WERI-Rb-1 (cell line): Measurements from ENCODE around the gene SLC29A1.
A peak's percentile ranks its signal among the peaks of the same experiment; 100 is the strongest.

Source experiments
- DNase-seq: peaks from one replicate; pipeline ENCODE4 v3.0.0-alpha.2; 2020
- H3K27ac ChIP-seq: fragments of 250-450 bp; sonication (Bioruptor Pico); 2 replicates; pipeline ENCODE4 v1.5.1; 2020; ENCODE audit warnings: mild to moderate bottlenecking, moderate library complexity
- H3K27me3 ChIP-seq: fragments of 250-450 bp; sonication (Bioruptor Pico); 2 replicates; pipeline ENCODE4 v1.5.1; 2021; ENCODE audit warnings: mild to moderate bottlenecking, low read depth, moderate library complexity; ENCODE audit not compliant: insufficient read depth, severe bottlenecking
- H3K36me3 ChIP-seq: fragments of 250-450 bp; sonication (Bioruptor Pico); 2 replicates; pipeline ENCODE4 v1.5.1; 2020; ENCODE audit warnings: mild to moderate bottlenecking, moderate library complexity
- H3K4me3 ChIP-seq: 2 replicates; pipeline ENCODE4 v1.5.1; 2011; ENCODE audit warnings: low read depth, mild to moderate bottlenecking, control low read depth, low read length
- H3K9me3 ChIP-seq: fragments of 250-450 bp; sonication (Bioruptor Pico); 2 replicates; pipeline ENCODE4 v1.5.1; 2021; ENCODE audit warnings: mild to moderate bottlenecking, moderate library complexity; ENCODE audit not compliant: severe bottlenecking
- CTCF ChIP-seq: IDR thresholded peaks from 2 replicates; pipeline ENCODE4 v1.5.1; 2011; ENCODE audit warnings: low read depth, mild to moderate bottlenecking, control low read depth, inconsistent platforms, low read length

The SLC29A1 gene

GRCh38 chr6:44221961-44222335, 1.4 kb upstream of the SLC29A1 start:
- Histone ChIP-seq H3K36me3 (peaks cover 9% of the 10 kb centered on the region), H3K27me3 (no peaks in the 10 kb centered on the region), H3K27ac (no peak overlapping the region), H3K9me3 (no peaks in the 10 kb centered on the region), H3K4me3 (no peak overlapping the region)
- TF ChIP-seq CTCF: no peak
- DNase-seq: no peak

GRCh38 chr6:44222486-44223318, 693 bp upstream of the SLC29A1 start:
- Histone ChIP-seq H3K27ac (peak overlapping the region; percentile 91), H3K9me3 (no peaks in the 10 kb centered on the region), H3K36me3 (peaks cover 17% of the 10 kb centered on the region), H3K4me3 (peak overlapping the region; percentile 52), H3K27me3 (no peaks in the 10 kb centered on the region)
- DNase-seq: no peak
- no peak for TF ChIP-seq CTCF

DNA sequence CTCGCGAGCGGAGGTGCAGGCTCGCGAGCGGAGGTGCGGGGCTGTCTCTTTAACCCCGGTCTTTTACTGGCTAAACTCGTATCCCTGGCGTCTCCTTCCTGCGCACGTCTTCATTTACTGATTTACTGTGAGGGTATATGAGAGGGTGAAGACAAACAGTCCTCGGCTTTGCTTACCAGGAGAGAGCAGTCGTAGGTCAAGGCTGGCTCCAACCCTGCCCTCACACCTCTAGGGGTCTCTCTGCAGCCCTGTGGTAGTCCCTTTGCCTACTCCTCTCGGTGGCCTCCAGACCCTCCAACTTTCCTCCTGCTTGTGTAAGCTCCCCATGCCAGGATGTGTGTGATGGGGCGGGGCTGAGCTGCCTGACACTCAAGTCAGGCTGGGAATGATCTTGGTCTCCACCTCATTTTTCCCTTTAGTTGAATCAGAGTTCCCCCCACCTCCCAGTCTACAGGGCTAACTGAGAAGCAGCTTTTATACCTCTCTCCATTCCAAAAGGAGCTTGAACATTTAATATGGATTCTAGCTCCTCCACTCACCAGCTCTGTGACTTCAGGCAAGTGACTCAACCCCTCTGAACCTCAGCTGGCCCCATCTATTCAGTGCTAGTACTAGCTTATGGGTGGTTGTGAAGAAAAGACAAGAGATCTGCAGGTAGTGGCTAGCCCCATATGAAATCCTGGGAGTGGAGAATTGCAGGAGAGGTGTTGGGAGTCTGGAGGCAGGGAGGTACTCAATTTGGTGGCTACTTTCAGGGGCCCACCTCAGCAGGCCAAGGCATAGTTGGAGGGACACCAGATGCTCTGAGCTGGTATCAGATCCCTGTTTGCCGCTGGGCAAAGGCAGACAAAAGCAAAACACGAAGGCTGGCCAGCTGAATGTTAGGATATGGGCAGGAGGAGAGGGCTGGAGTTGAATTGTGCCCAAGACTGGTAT, 902 bp downstream of the SLC29A1 start:
- Histone ChIP-seq H3K9me3 (no peaks in the 10 kb centered on the region), H3K4me3 (peak overlapping the region; percentile 52), H3K36me3 (peaks cover 33% of the 10 kb centered on the region), H3K27ac (peak overlapping the region; percentile 91), H3K27me3 (no peaks in the 10 kb centered on the region)
- TF ChIP-seq CTCF: peak; percentile 65
- peak; percentile 66 for DNase-seq

GRCh38 chr6:44224965-44225305, 1.5 kb downstream of the SLC29A1 start:
- Histone ChIP-seq H3K36me3 (peaks cover 39% of the 10 kb centered on the region), H3K27ac (peak overlapping the region; percentile 7; the same call in 1 of the 2 replicates), H3K9me3 (no peaks in the 10 kb centered on the region), H3K4me3 (no peak overlapping the region), H3K27me3 (no peaks in the 10 kb centered on the region)
- no peak for TF ChIP-seq CTCF
- no peak for DNase-seq

- no peak for DNase-seq
- no peaks in the 10 kb centered on the region for H3K9me3 ChIP-seq
- no peak overlapping the region for H3K4me3 ChIP-seq
- peaks cover 47% of the 10 kb centered on the region for H3K36me3 ChIP-seq
- no peak overlapping the region; the same call in 1 of the 2 replicates for H3K27ac ChIP-seq
- TF ChIP-seq CTCF: no peak
- H3K27me3 ChIP-seq: no peaks in the 10 kb centered on the region
Observed at GRCh38 chr6:44225579-44226325, 2.4 kb downstream of the SLC29A1 start.
